Upper lobe of left lung (tissue), 4 donors: ENCODE results near the gene PSAP.

Source experiments
- EP300 ChIP-seq, 4 donors: sonication (generic); formaldehyde crosslinking; IDR thresholded peaks; one replicate each; pipeline ENCODE4 v1.5.1; 2017; ENCODE audit warnings: antibody characterized with exemption in 4 of 4, control low read depth in 2 of 4
- POLR2AphosphoS5 ChIP-seq, 2 donors: sonication (generic); formaldehyde crosslinking; IDR thresholded peaks; one replicate each; pipeline ENCODE4 v1.5.1; 2017; ENCODE audit warnings: antibody characterized with exemption in 2 of 2
- TF ChIP-seq, protein P1 (sequence below), 6 experiments: fragments of 450-650 bp in 4 of 6; fragments of 200-600 bp in 2 of 6; sonication (generic) in 2 of 6; IDR thresholded peaks; one replicate each; pipeline ENCODE4 v1.5.1; 2016 to 2019; ENCODE audit warnings: antibody characterized with exemption in 6 of 6

DNA sequence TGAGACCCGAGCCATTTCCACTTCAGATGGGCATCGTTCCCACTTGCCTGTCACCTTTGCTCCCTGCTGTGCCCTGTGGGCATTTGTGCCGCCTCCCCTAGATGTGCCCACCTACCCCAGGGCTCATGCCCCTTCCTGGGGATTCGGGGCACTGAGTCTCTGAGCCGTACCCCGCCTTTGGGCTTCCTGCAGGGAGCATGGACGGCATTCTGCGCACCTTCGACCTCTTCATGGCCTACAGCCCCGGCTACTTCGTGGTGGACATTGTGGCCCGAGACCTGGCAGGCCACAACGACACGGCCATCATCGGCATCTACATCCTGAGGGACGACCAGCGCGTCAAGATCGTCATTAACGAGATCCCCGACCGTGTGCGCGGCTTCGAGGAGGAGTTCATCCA, 41.4 kb downstream of the PSAP start:
- TF ChIP-seq POLR2AphosphoS5 (IDR thresholded peaks at IDR 0.05), result no peak
- TF ChIP-seq, protein P1, sequence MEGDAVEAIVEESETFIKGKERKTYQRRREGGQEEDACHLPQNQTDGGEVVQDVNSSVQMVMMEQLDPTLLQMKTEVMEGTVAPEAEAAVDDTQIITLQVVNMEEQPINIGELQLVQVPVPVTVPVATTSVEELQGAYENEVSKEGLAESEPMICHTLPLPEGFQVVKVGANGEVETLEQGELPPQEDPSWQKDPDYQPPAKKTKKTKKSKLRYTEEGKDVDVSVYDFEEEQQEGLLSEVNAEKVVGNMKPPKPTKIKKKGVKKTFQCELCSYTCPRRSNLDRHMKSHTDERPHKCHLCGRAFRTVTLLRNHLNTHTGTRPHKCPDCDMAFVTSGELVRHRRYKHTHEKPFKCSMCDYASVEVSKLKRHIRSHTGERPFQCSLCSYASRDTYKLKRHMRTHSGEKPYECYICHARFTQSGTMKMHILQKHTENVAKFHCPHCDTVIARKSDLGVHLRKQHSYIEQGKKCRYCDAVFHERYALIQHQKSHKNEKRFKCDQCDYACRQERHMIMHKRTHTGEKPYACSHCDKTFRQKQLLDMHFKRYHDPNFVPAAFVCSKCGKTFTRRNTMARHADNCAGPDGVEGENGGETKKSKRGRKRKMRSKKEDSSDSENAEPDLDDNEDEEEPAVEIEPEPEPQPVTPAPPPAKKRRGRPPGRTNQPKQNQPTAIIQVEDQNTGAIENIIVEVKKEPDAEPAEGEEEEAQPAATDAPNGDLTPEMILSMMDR (IDR thresholded peaks at IDR 0.05), result no peak
- TF ChIP-seq EP300 (IDR thresholded peaks at IDR 0.05), result no peak
